Thyroid gland (tissue), 4 donors: Measurements from ENCODE around the gene MAD2L1BP.

Source experiments
- POLR2A ChIP-seq, 2 donors: fragments of 450-650 bp; IDR thresholded peaks; one replicate each; pipeline ENCODE4 v1.6.1; 2017; ENCODE audit warnings: antibody characterized with exemption in 2 of 2, mild to moderate bottlenecking in 2 of 2, moderate library complexity in 1 of 2
- TF ChIP-seq, protein P1 (sequence below), 6 experiments: fragments of 200-600 bp in 3 of 6; fragments of 450-650 bp in 3 of 6; sonication (generic) in 3 of 6; IDR thresholded peaks; one replicate each; pipeline ENCODE4 v1.5.1; 2016 to 2019; ENCODE audit warnings: antibody characterized with exemption in 6 of 6, mild to moderate bottlenecking in 2 of 6, inconsistent platforms in 1 of 6, moderate library complexity in 1 of 6

DNA sequence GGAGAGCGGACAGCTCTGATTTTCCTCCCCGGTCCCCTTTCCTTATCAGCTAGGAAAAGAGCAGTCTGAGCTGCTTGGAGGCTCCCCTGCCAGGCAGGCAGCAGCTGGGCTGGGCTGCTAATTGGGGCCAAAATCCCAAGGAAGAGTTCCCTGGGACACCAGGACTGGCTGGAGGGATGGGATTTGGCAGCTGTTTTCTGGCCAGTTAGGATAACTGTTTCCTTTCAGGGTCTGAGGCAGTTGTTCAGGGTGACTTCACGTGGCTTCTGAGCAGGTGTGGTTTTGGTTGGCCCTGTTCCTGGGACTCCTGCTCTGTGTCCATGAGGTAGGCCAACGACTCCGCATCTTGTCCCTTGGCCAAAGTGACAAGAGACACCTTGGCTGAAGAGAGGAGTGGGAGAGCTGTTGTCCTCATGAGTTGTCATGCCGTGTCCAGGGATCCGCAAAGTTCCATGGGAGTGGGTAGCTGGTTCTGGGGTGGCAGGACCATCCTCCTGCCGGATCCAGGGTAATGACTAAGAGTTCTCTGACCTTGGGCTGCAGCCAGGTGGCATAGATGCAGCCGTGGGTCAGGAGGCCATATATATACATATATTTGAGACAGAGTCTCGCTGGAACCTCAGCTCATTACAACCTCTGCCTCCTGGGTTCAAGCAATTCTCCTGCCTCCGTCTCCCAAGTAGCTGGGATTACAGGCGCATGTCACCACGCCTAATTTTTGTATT is 30.7 kb downstream of the MAD2L1BP start:
- TF ChIP-seq, protein P1, sequence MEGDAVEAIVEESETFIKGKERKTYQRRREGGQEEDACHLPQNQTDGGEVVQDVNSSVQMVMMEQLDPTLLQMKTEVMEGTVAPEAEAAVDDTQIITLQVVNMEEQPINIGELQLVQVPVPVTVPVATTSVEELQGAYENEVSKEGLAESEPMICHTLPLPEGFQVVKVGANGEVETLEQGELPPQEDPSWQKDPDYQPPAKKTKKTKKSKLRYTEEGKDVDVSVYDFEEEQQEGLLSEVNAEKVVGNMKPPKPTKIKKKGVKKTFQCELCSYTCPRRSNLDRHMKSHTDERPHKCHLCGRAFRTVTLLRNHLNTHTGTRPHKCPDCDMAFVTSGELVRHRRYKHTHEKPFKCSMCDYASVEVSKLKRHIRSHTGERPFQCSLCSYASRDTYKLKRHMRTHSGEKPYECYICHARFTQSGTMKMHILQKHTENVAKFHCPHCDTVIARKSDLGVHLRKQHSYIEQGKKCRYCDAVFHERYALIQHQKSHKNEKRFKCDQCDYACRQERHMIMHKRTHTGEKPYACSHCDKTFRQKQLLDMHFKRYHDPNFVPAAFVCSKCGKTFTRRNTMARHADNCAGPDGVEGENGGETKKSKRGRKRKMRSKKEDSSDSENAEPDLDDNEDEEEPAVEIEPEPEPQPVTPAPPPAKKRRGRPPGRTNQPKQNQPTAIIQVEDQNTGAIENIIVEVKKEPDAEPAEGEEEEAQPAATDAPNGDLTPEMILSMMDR (IDR thresholded peaks at IDR 0.05), result no peak
- no peak for TF ChIP-seq POLR2A (IDR thresholded peaks at IDR 0.05)
